Neural progenitor cell (in vitro differentiated cells): ENCODE data around the gene NWD2.

Experiments
- EZH2 ChIP-seq: fragments of 200-600 bp; sonication (generic); IDR thresholded peaks from 2 replicates; pipeline ENCODE4 v1.6.1; 2017; ENCODE audit warnings: antibody characterized with exemption, mild to moderate bottlenecking, moderate library complexity
- TF ChIP-seq, protein P1 (sequence below): fragments of 200-600 bp; sonication (generic); IDR thresholded peaks from 2 replicates; pipeline ENCODE4 v1.5.1; 2017; ENCODE audit warnings: antibody characterized with exemption, mild to moderate bottlenecking

DNA sequence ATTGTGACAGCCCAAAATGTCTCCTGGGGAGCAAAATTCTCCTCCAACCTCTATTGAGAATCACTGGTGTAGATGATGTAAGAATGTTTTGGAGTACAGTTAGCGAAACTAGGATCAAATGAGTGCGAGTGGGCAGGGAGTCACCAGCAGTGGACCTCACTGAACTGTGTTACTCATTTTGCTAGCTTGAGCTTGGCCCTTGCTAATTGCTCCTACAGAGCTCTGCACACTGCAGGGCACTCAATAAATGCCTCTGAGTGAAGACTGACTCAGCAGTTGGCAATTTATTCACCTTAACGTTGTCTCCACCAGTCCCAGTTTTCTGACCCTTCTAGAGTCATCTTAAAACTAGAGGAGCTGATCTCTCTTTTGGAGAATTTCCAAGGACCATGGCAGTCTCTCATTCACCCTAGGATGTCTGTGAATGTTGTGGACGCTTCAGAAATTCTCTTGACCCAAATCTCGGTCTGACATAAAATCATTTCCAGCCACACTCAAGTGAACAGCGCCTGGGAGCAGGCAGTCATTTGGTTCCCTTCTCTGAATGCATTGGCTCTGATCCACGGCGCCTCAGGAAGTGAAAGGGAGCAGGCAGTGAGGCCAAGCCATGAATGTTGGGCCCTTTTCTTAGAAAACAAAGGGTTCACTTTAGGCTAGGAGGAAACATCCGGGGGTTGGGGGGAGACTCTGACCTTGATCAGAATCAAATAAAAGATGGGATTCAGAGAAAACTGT, 148.1 kb downstream of the NWD2 start:
- TF ChIP-seq, protein P1, sequence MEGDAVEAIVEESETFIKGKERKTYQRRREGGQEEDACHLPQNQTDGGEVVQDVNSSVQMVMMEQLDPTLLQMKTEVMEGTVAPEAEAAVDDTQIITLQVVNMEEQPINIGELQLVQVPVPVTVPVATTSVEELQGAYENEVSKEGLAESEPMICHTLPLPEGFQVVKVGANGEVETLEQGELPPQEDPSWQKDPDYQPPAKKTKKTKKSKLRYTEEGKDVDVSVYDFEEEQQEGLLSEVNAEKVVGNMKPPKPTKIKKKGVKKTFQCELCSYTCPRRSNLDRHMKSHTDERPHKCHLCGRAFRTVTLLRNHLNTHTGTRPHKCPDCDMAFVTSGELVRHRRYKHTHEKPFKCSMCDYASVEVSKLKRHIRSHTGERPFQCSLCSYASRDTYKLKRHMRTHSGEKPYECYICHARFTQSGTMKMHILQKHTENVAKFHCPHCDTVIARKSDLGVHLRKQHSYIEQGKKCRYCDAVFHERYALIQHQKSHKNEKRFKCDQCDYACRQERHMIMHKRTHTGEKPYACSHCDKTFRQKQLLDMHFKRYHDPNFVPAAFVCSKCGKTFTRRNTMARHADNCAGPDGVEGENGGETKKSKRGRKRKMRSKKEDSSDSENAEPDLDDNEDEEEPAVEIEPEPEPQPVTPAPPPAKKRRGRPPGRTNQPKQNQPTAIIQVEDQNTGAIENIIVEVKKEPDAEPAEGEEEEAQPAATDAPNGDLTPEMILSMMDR = no peak
- TF ChIP-seq EZH2 = no peak
